ENCODE measurements around the gene AKAP4. TPM values are rescaled to one million over a fixed set of nuclear protein-coding genes. Genes with fewer than 3 reads are reported as not detected.

The AKAP4 gene
- total and polyA plus RNA-seq, 9 of the 15 experiments (the other 6 are each of a cell fraction or from before 2014, with no cell fraction given) = 0.05 to 0.36 (median 0.13) TPM

DNA sequence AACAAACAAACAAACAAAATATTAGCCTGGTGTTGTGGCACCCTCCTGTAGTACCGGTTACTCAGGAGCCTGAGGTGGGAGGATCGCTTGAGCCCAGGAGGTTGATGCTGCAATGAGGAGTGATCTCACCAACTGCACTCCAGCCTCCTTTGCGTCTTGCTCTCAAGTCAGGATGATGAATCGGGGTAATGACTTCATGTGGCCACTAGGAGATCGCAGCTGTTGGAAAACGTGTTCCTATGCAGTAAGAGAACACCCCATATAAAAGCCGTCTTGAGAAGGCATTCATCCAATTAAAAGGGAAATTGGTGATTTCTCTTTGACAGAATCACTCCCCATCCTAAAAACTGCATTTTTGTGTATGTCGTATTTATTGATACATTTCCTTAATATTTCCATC lies 10.7 kb upstream of the AKAP4 start (continued):
- TF ChIP-seq RAD21 (CRISPR knock-in tag; conservative IDR thresholded peaks at IDR 0.05 in 1 of 2, IDR thresholded peaks at IDR 0.05 in 1 of 2) (peak in 1 of 2 experiments; percentile 30; a peak in 1 of 4 replicates), TAL1 (IDR thresholded peaks at IDR 0.05) (no peak), ZBTB34 (CRISPR knock-in tag; IDR thresholded peaks at IDR 0.05) (no peak), CREM (IDR thresholded peaks at IDR 0.05; ENCODE audit: low read depth) (peak; percentile 32; the same call in 1 of the 2 replicates), KDM5B (IDR thresholded peaks at IDR 0.05; ENCODE audit: insufficient replicate concordance, low read depth, low read length) (no peak), KDM4B (IDR thresholded peaks at IDR 0.05; ENCODE audit: borderline replicate concordance in 2 of 2, low read depth in 1 of 2) (no peak), SMAD1 (IDR thresholded peaks at IDR 0.05; ENCODE audit: low read depth, low read length, partially characterized antibody) (no peak), CTCFL (IDR thresholded peaks at IDR 0.05; ENCODE audit: borderline replicate concordance, insufficient read depth, low read depth, low read length, poor library complexity, severe bottlenecking) (no peak), MEF2D (tag; conservative IDR thresholded peaks at IDR 0.05; ENCODE audit: low read depth) (no peak)
- TF ChIP-seq, protein P1, sequence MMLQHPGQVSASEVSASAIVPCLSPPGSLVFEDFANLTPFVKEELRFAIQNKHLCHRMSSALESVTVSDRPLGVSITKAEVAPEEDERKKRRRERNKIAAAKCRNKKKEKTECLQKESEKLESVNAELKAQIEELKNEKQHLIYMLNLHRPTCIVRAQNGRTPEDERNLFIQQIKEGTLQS (IDR thresholded peaks at IDR 0.05) = peak; percentile 34; the same call in 1 of the 2 replicates
- TF ChIP-seq, protein P1 (CRISPR knock-in tag; conservative IDR thresholded peaks at IDR 0.05) = no peak
- TF ChIP-seq, protein P2, sequence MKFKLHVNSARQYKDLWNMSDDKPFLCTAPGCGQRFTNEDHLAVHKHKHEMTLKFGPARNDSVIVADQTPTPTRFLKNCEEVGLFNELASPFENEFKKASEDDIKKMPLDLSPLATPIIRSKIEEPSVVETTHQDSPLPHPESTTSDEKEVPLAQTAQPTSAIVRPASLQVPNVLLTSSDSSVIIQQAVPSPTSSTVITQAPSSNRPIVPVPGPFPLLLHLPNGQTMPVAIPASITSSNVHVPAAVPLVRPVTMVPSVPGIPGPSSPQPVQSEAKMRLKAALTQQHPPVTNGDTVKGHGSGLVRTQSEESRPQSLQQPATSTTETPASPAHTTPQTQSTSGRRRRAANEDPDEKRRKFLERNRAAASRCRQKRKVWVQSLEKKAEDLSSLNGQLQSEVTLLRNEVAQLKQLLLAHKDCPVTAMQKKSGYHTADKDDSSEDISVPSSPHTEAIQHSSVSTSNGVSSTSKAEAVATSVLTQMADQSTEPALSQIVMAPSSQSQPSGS (CRISPR knock-in tag; IDR thresholded peaks at IDR 0.05) = no peak
- TF ChIP-seq, protein P3, sequence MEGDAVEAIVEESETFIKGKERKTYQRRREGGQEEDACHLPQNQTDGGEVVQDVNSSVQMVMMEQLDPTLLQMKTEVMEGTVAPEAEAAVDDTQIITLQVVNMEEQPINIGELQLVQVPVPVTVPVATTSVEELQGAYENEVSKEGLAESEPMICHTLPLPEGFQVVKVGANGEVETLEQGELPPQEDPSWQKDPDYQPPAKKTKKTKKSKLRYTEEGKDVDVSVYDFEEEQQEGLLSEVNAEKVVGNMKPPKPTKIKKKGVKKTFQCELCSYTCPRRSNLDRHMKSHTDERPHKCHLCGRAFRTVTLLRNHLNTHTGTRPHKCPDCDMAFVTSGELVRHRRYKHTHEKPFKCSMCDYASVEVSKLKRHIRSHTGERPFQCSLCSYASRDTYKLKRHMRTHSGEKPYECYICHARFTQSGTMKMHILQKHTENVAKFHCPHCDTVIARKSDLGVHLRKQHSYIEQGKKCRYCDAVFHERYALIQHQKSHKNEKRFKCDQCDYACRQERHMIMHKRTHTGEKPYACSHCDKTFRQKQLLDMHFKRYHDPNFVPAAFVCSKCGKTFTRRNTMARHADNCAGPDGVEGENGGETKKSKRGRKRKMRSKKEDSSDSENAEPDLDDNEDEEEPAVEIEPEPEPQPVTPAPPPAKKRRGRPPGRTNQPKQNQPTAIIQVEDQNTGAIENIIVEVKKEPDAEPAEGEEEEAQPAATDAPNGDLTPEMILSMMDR (IDR thresholded peaks at IDR 0.05 in 2 of 3, conservative IDR thresholded peaks at IDR 0.05 in 1 of 3; ENCODE audit: insufficient read depth in 2 of 3, low read depth in 1 of 3, low read length in 3 of 3) = peak; percentile 39 to 54 (median 42)
- TF ChIP-seq, protein P4, sequence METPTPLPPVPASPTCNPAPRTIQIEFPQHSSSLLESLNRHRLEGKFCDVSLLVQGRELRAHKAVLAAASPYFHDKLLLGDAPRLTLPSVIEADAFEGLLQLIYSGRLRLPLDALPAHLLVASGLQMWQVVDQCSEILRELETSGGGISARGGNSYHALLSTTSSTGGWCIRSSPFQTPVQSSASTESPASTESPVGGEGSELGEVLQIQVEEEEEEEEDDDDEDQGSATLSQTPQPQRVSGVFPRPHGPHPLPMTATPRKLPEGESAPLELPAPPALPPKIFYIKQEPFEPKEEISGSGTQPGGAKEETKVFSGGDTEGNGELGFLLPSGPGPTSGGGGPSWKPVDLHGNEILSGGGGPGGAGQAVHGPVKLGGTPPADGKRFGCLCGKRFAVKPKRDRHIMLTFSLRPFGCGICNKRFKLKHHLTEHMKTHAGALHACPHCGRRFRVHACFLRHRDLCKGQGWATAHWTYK (CRISPR knock-in tag; IDR thresholded peaks at IDR 0.05) = no peak

Data from K562 (cell line).